Suppressor macrophage treated with lipopolysaccharide for 4 hours (primary cell): ENCODE results near the gene SFXN5.

Experiments
- DNase-seq: peaks from one replicate; pipeline ENCODE4 v3.0.0-alpha.2; 2020

Gene SFXN5

DNA sequence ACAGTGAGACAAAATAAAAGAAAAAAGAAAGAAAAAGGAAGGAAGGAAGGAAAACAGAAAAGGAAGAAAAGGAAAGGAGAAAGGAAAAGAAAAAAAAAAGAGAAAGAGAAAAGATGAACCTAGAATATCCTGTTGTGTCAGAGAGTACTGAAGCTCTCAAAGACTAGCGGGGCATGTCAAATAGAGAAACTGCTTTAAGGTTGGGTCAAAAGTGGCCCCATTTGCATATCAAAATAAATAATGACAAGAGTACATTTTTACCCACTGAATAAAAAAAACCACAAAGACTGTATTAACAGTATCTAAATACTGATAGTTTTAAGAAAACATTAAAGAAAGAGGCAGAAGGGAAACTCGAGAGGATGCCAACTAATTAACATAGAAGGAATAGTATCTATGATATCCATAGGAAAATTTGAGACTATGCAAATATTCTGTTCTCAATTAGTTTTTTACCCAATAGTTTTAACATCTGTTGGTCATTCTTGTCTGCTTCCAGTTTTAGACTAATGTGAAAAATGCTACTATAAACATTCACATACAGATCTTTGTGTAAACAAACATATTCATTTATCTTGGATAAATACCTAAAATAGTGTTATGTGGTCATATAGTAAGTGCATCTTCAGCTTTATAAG lies 53.2 kb downstream of the SFXN5 start:
- no peak for DNase-seq

DNA sequence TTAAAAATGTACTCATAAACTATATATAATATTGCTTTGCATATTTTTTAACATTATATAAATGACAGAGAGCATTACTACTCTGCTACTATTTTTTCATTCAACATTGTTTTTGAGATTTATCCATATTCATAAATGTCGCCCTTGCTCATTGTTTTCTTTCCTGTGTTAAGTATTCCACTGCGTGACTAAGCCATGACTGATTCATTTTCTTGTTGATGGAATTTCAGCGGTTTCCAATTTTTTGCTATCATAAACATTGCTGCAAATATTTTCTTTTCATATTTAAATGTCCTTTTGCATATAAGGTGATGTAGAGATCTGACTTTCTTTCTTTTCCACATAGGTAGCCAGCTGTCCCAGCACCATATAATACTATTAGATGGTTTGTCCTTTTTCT lies 57.6 kb downstream of the SFXN5 start:
- DNase-seq = no peak

DNA sequence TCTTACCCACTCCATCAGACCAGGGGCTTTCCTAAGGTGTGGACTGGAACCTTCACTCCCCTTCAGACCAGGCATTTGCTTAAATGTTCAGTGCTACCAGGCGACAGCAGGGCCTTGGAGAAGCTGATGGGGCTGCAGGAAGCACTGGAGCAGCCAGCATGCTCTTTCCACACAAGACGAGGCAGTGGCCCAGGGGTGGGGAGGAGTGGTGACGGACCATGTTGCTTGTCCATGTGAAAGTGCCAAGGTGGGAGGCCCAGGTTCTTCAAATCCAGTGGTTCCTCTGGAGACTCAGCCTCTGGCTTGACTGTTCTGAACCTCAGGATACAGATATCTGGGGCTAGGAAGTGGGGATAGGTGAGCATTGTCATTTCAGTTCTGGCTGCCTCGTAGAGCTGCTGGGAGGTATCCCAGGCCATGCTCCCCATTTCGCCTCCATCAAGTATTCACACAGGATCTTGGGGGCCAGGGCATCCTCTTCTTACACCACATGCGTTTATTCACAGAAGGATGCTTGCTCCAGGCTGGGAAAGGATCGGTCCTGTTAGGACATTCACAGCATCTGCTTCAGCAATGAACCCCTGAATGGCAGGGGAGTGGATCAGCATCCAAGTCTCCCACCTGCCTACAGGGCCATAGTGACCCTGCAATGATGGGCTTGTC lies 62.2 kb downstream of the SFXN5 start:
- no peak for DNase-seq

DNA sequence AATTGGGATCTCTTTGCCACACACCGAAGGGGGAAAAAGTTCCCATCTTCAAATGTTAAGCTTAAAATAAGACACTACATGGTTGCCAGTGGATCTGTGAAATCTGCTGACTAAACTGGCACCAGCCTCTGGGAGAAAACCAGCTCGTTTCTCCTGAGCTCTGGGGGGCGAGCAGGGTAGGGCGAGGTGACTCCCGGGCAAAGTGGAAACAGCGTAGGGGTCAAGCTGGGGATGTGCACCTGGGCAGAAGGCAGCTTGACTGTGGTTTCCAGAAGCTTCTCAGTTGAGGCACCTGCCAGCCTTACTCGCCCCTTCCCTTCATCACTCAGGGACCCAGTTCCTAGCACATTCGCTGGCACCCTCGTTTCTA lies 62.8 kb downstream of the SFXN5 start:
- no peak for DNase-seq

DNA sequence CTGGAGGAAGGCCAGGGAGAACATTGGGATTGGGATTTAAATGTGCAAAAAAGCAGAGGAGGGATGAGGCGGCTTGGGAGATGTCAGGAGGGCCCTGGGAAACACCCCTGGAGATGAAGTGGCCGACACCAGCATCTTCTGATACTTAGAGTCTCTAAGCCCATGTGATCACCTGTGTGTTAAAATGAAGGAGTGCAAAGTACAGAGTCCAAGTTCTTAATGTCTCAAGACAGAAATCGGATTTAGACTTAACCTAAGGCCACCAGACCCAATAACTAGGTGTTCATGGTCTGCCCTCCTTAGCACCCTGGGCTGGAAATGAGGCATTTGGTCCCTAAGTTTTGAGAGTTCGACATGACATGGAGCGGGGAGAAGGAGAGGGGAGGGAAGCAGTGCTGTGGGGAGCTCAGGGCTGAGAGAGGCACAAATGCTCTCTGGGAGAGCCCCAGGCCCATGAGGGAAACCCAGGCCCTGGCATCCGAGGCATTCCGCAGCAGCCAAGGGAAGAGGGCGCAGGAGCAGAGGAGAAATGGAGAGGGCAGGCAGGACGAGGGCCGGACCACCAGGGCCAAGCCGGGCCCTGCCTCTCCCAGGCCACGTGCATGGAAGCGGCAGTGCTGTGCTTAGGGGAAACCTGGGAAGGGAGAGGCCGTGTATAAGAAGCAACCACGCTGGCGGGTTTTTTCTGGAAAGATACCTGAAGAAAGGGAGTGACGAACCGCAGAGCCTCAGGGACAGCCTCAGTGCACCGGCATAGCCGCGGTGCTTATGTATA lies 63.3 kb downstream of the SFXN5 start:
- no peak for DNase-seq

DNA sequence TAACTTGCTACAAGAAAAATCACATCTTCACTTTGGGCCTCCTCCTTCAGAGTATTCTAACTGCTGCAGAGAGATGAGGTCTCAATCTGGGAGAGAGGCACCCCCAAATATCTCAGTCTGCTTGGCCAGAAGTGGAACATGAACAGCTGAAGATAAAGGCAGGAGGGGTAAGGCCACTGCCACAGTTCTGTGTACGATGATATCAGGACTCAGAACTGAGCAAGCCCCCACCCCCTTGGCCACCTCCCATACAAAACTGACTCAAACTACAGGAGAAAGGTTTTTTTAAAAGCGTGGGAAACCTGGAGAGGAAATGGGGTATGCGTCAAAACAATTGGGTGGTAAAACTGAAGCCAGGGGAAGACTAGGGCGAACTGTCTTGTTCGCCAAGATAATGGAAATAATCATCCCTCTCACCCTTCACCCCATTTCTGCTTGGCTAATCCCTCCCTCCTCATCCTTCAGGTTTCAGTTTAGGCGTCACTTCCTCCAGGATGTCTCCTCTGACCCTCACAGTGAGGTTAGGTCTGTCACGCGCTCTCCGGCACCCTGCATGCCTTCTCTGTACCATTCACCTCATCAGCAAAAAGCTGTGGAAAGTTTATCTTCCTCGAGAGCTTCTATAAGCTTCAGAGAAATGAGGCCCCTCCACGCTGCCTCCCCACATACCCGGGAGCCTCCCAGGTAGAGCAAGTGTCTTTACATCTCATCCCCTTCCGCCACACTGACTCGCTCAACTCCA lies 64.4 kb downstream of the SFXN5 start:
- DNase-seq = no peak

DNA sequence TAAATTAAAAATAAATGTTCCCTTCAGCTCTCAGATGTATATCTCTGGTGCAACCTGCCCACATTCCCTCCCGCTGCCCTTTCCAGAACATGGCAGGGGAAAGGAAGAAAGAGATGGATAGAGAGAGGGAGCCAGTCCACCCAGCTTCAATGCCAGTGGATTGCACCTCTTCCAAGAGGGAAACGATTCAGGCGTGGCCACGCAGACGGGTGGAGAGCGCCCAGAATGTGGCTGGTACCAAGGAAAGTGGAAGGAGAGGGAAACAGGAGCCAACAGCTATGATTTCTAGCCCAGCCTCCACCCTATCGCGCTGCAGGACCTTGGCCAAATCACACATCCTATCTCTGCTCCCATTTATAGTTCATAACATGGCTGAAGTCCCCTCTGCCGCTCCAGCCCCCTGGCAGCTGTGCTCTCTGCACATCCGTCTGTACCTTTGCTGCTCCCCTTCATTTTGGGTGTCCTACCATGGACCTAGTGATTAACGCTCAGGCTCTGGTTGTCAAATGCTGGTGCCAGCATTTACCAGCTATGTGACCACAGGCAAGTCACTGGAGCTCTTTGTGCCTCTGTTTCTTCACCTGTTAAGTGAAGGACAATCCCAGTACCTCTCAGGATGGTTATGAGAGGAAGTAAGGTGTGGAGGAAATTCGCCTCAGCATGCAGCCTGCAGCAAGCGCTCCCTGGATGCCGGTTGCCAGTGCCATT lies 66.5 kb downstream of the SFXN5 start:
- no peak for DNase-seq

DNA sequence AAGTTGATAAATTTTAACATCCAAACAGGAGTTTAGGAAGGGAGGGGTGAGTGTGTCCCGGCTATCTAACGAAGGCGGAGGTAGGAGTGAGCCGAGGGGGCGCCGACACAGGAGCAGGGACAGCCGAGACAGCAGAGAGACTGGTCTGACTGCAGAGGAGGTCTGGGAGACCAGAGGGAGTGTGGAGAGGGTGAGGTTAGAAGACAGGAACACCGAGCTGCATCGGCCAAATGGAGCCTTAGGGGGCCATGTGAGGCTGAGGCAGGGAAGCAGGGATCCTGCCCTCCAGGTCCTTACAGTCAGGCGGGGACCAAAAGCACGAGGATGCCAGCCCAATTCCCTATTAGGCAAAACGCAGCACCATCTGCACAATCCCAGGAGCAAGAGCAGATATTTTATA lies 67.0 kb downstream of the SFXN5 start:
- no peak for DNase-seq

DNA sequence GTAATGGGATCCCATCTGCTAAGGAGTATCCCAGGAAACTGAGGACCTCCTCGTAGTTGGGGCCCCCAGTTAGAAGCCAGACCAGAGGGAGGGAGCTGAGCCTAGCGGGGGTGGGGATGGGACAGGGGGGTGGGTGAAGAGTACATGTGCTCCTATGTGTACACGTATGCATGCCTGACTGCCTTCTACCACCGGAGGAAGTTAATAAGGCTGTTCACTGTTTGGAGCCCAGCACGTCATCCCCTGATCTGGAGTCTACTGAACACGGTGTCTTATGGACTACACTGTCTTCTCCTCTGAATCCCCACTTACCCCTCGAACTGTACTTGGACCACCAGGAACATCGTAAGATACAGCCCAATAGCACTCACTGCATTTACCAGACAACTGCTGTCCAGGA lies 68.5 kb downstream of the SFXN5 start:
- no peak for DNase-seq

DNA sequence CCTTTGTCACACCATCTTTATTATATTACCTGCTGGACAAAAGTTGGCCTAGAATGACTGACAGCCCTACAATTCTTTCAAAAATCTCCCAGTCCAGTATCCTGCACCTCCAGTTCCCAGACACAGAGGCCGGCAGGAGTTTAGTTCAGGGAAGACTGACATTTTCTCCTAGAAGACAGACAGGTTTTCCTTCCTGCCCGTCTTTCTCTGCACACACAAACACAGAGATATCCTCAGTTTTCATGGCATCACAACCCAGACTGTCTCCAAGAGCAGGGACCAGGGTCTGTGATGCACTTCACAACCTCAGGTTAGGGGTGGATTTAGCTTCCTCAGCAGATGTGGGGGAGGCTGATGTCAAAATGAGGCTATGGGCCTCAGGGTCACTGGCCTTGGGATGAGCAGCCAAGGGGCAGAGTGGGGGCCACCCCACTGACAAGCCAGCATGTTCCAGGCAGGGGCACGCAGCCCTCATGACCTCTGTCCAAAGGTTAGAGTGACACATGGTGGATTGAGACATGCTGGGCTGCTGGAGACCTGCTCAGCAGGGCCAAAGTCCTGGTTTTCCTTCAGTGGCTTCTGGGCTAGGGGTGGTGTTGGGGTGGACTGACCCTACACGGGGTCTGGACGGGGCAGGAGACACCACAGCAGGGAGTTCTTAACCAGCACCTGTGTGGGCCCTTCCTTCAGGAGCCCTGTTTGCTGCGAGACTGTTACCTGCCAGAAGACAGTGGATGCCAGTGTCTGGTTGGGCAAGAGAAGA lies 70.5 kb downstream of the SFXN5 start:
- DNase-seq = no peak

DNA sequence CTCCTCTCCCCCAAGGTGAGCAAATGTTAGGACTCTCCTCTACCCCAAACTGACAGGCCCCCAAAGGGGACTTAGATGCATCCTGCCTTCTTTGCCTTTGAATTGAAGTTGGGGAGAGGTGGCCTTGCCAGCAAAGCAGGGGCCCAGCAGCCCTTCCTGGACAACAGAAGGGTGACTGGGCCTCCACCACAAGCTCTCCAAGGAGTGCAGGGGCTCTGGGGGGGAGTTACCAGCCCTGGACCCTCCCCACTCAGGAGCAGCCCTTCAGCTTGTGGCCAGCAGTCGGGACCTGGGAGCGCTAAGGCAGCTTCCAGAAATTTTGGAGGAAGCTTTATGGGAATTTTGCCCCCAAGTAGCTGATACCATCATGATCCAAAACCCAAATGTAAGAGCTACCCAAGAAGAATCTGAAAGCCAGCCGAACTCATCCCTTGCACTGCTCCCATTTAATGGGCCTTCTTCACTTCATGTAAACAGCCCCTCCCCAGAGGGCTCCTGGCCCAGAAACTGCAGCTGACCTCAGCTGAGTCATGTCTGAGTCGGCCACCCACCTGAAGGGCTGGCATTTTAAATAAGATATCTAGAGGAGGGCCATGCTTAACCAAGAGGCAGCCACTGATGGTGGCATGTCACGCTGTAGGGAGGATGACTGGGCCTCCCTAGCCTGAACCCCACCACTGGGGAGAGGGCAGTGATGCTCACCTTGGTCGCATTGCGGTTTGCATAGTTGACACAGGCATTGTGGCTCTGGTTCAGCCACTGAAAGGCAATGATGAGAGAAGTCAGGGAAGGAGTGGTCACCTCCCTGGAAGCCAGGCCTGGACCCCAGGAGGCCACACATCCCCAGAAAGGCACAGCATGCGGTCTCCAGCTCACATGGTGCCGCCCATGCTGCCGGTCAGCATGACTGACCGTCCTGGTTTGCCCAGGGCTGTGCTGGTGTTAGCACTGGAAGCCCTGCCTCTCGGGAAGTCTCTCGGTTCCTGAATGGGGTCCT lies 71.5 kb downstream of the SFXN5 start:
- DNase-seq = no peak

DNA sequence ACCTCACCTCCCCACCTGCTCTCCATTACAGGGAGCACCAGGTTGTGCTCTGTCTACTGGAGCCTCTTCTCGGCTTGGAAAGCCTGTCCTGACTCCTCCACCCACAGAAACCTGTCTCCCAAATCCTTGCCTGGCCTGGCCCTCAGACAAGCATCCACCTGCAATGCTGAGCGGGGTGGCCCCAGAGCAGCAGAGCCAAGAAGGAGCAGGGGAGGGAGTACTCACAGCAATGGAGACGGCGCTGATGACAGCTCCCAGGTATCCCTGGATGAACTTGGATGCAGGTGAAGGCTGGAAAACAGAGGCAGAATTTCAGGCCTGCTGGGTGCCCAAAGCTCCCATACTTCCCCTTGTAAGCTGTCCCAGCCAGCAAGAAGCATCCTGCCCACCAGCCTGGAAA lies 72.8 kb downstream of the SFXN5 start:
- no peak for DNase-seq

DNA sequence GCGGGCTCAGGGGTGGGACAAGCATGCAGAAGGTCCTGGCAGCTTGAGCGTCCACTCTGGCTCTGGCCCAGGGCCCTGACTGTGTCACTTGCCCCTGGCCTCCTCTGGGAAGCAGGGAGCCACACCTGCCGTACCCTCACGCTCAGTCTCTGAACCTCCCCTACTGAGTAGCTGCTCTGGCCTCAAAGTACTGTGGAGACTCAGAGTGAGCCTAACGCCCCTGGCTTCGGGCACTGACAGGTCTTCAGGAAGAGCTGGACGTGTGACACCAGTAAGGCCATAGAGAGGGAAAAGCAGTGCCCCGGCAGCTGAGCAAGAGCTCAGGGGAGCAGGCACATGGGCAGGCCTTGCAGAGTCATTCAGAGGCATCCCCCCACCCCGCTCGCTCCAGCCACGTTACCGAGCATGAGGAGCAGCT lies 73.3 kb downstream of the SFXN5 start:
- DNase-seq = no peak

DNA sequence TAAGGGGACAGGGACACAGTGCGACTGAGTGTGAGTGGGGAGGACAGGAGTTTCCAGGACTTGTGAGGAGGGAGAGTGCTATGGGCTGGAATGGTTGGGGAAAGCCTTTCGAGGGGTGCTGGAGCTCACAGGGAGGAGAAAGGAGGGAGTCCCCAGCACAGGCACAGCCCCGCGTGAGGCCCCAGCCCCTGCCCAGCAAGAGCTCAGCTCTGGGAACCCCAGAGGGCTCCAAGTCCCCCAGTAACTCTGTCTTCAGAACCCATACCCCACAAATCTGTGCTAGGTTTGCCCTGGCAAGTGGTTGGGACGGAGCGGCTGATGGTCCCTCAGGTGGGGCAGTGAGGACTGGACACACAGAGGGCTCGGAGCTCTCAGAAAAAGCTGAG lies 75.4 kb downstream of the SFXN5 start:
- DNase-seq = no peak

DNA sequence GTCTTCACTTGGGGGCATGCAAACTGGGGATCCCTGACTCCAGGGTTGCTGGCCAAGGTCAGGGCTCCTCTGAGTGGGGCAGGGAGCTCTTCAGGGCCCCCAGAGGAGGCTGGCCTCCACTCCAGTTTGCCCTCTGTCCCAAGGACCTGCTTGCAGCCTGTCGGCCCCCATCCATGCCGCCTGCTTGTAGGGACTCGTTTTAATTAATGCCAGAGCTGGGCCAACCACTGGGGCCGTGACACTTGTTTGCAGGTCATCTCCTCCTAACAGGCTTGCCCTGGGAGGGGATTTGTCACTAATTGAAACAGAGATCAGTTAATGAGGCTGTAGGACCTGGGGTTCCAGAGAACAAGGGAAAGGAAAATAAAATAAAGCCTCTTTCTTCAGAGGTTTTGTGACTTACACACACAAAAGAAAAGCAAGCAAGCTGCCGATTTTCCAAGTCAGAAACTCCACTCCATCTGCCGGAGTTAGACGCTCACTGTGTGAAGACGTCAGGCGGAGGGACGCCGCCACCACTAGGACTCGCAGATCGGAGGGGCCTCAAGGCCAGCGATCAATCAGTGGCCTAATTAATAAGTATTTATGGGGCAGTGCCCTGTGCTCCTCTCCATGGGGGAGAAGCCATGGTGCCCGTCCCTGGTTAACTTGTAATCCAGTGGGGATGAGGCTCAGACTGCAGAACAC lies 75.9 kb downstream of the SFXN5 start:
- no peak for DNase-seq

DNA sequence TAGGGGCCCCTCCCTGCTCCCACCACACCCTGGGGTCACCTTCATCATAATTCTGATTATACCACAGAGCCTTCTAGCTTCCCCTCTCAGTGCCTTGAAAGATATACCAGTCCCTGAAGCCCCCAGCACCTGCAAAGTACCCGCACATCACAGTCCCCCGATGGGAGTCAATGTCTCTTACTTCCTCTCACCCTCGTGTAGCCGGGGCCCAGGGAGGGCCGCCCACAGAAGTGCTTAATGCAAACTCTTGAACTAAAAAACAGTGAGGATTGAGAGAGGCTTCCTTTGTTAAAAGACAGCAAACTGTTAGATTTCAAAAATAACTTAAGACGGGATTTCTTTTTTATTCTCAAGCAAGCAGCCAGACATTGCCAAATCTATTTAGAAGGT lies 76.5 kb downstream of the SFXN5 start:
- no peak for DNase-seq

DNA sequence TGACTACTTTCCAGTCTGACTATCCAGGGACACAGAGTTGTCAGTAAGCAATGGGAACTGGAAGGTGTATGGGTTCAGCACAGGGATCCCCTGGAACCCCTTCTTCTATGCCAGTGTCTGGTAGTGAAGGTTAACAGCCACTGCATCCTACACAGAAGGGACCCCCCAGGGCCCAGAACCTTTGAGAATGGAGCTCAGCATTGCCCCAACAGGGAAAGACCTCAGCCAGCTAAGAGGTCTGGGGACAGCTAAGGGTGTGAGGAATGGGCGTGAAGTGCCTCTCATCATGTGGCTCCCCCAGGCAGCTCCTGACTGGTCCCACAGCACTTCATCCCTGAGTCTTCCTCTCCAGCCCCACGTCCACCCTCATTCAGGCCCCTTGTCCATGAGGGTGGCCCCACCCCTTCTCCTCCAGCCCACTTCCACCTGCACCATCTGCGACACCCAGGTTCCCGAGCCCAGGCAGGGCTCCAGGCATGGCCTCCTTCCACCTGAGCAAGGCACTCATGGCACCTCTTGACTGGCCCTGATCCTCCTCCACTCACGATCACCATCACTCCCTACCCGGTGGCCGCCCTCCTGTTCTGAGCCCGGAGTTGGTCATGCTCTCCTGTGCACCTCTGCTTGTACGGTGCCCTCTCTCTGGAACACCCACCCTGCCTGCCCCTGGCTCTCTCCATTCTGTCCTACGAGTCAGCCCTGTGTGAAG lies 77.1 kb downstream of the SFXN5 start:
- DNase-seq = no peak

DNA sequence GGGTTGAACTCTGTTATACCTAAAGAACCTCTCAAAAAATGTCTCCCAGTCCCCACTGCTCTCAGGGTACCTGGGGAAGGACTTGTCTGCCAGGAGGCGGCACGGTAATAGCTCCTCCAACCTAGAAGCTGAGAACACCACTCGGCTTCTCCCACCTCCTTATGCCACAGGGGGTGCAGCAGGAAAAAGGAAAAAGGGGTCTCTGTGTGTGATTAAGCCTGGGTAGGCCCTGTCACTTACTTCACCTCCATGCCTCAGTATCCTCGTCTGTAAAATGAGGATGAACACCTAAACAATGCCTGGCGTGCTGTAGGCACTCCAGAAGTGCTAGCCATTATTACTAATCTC lies 77.6 kb downstream of the SFXN5 start:
- no peak for DNase-seq

DNA sequence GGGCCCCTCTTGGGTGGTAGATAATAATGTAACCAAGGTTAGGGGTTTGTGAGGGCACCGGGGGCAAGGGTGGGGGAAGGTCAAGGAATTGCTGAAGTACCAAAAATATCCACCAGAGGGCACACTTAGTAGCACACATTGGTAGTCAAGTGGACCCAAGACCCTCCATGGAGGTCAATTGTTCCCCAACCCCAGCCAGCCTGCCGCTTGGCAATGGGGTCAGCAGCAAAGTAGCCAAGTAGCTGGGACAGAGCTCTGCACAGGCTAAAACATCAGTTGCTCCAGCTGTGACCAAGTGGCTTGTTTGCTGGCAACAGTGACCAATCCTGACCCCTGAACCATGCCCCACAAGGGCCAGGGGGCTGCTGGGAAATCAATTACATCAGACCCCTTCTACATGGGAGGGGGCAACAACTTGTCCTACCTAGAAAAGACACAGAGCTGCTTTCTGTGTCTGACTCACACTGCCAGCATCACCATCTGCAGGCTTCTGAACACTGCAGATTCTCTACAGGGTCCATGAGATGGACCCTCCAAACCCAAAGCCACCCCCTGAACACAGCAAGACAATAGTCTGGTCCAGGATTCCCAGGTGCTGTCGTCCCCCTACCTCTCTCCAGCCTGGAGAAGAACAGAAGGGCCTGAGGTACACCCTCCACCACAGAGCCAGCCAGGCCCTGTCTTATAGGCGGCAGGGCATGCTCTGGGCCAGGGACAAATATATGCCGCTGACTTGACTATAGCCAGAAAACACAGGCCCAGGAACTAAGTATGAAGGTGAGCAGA lies 78.2 kb downstream of the SFXN5 start:
- peak; percentile 65 for DNase-seq
